Dendritic cell treated with granulocyte-macrophage colony-stimulating factor and Interleukin-4, amounts not matched to agents 40 ng/mL and 50 ng/mL, for 4 days (primary cell): ENCODE results near the gene NHLRC4.
"Not testable (repeated sequence)": the region's sequence is repeated elsewhere in the genome, so short reads cannot be mapped to it uniquely, and the experiment has no call there.

Source experiments
- H3K27ac Mint-ChIP-seq: one replicate; pipeline ENCODE4 v1.8.0; 2022; ENCODE audit warnings: mild to moderate bottlenecking, mixed read lengths
- H3K27me3 Mint-ChIP-seq: one replicate; pipeline ENCODE4 v1.8.0; 2022; ENCODE audit warnings: mild to moderate bottlenecking, mixed read lengths
- H3K36me3 Mint-ChIP-seq: one replicate; pipeline ENCODE4 v1.8.0; 2022; ENCODE audit warnings: low read depth, mixed read lengths
- H3K4me1 Mint-ChIP-seq: one replicate; pipeline ENCODE4 v1.8.0; 2022; ENCODE audit warnings: low read depth, mixed read lengths
- H3K4me3 Mint-ChIP-seq: one replicate; pipeline ENCODE4 v1.8.0; 2022; ENCODE audit warnings: mild to moderate bottlenecking, moderate library complexity, mixed read lengths
- H3K9me3 Mint-ChIP-seq: one replicate; pipeline ENCODE4 v1.8.0; 2022; ENCODE audit warnings: mixed read lengths
- intact Hi-C: fragments of 100-400 bp; cut with micrococcal nuclease; formaldehyde crosslinking; loops from one replicate; pipeline ENCODE4 v1.15.0; 2022

The NHLRC4 gene

GRCh38 chr16:595942-596735 lies 29.3 kb downstream of the NHLRC4 start:
- Mint-ChIP-seq H3K27me3 (no peaks in the 10 kb centered on the region), H3K4me1 (peaks cover 58% of the 10 kb centered on the region), H3K36me3 (peaks cover 58% of the 10 kb centered on the region), H3K27ac (peak overlapping the region; percentile 72), H3K9me3 (no peaks in the 10 kb centered on the region), H3K4me3 (no peak overlapping the region)
- intact Hi-C loops, result no loop called here

GRCh38 chr16:596736-597060 lies 29.9 kb downstream of the NHLRC4 start:
- Mint-ChIP-seq H3K27me3 (no peaks in the 10 kb centered on the region), H3K36me3 (peaks cover 58% of the 10 kb centered on the region), H3K4me1 (peaks cover 53% of the 10 kb centered on the region), H3K9me3 (no peaks in the 10 kb centered on the region), H3K4me3 (no peak overlapping the region), H3K27ac (peak overlapping the region; percentile 72)
- intact Hi-C loops, result no loop called here

GRCh38 chr16:597655-598054 lies 30.9 kb downstream of the NHLRC4 start:
- H3K27me3 Mint-ChIP-seq, H3K9me3 Mint-ChIP-seq, intact Hi-C loops, H3K27ac Mint-ChIP-seq, H3K4me3 Mint-ChIP-seq: not testable (repeated sequence)
- H3K4me1 Mint-ChIP-seq, result peaks cover 43% of the 10 kb centered on the region
- peaks cover 58% of the 10 kb centered on the region for H3K36me3 Mint-ChIP-seq

DNA sequence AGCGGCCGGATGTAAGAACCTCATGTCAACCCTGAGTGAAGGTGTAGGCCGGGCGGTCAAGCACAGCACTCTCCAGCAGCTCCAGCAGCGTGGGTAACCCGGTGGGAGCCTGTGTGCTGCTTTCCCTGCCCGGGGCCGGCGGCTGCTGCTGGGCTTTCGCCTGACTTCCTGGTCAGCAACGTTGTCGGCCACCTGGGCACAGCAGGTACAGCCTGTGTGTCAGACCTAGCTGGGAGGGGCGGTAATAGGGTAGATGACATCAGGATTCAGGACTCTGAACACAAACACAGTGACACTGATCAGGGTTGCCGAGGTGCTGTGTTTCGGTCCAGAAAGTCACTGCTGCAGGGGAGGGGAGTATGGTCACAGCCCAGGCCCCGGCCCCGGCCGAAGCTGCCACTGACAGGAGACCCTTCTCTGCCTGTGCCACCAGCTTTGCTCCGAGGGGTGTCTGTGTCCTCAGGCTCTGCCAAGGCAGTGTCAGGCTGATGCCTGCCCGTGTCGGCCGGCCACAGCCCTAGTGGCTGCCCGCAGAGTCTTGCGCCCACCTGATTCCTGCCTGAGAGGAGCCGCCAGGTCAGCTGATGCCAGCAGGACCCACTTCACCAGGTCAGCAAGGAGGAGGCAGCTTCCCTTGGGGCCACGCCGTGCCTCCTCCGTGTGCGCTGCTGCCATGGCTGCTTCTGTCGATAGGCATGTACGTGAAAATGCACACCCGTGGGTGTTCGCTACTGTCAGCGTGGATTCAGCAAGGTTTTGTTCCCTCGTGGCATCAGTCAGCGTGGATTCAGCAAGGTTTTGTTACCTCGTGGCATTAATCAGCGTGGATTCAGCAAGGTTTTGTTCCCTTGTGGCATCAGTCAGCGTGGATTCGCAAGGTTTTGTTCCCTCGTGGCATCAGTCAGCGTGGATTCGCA lies 32.3 kb downstream of the NHLRC4 start:
- no peaks in the 10 kb centered on the region for H3K27me3 Mint-ChIP-seq
- intact Hi-C loops, result no loop called here
- H3K9me3 Mint-ChIP-seq, result no peaks in the 10 kb centered on the region
- H3K4me3 Mint-ChIP-seq, result no peak overlapping the region
- peaks cover 37% of the 10 kb centered on the region for H3K4me1 Mint-ChIP-seq
- peaks cover 47% of the 10 kb centered on the region for H3K36me3 Mint-ChIP-seq
- no peak overlapping the region for H3K27ac Mint-ChIP-seq

GRCh38 chr16:600781-601180 lies 34.0 kb downstream of the NHLRC4 start:
- H3K9me3 Mint-ChIP-seq, result peaks cover 8% of the 10 kb centered on the region
- peaks cover 21% of the 10 kb centered on the region for H3K4me1 Mint-ChIP-seq
- intact Hi-C loops, result no loop called here
- H3K27ac Mint-ChIP-seq, result no peak overlapping the region
- no peaks in the 10 kb centered on the region for H3K27me3 Mint-ChIP-seq
- H3K4me3 Mint-ChIP-seq, result no peak overlapping the region
- peaks cover 43% of the 10 kb centered on the region for H3K36me3 Mint-ChIP-seq

- Mint-ChIP-seq H3K27me3 (no peaks in the 10 kb centered on the region), H3K4me1 (peaks cover 8% of the 10 kb centered on the region), H3K36me3 (peaks cover 27% of the 10 kb centered on the region), H3K27ac (no peak overlapping the region), H3K9me3 (peaks cover 8% of the 10 kb centered on the region), H3K4me3 (no peak overlapping the region)
- intact Hi-C loops, result no loop called here
Measured at GRCh38 chr16:603933-604332, 37.1 kb downstream of the NHLRC4 start.

DNA sequence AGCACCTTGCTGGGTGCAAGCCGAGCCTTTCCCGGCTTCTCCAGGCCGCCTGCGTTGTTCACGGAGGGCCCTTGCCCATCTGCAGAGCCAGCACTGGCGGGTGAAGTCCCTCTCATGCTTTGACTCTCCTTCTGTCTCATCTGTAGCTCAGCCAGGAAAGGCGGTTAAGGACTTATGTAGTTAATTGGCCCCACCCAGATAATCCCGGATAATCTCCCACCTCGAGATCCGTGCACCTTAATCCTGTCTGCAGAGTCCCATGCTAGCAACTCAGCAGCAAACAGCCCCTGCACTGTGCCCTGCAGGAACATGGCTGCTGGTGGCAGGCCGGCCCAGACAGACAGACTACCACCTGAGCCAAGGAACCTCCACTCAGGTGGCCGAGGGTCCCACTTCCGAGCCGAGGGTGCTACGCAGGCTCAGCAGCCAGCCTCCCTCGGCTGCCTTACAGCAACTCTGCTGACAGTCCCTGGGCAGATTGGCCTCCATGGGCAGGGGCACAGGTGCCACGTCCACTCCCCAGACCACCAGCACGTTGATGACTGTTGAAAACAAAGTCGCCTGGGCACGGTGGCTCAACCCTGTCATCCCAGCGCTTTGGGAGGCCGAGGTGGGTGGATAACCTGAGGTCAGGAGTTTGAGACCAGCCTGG lies 40.0 kb downstream of the NHLRC4 start:
- Mint-ChIP-seq H3K4me3 (no peak overlapping the region), H3K27me3 (no peaks in the 10 kb centered on the region), H3K9me3 (peaks cover 8% of the 10 kb centered on the region), H3K4me1 (peaks cover 12% of the 10 kb centered on the region), H3K27ac (no peak overlapping the region), H3K36me3 (peaks cover 15% of the 10 kb centered on the region)
- intact Hi-C loops, result no loop called here

DNA sequence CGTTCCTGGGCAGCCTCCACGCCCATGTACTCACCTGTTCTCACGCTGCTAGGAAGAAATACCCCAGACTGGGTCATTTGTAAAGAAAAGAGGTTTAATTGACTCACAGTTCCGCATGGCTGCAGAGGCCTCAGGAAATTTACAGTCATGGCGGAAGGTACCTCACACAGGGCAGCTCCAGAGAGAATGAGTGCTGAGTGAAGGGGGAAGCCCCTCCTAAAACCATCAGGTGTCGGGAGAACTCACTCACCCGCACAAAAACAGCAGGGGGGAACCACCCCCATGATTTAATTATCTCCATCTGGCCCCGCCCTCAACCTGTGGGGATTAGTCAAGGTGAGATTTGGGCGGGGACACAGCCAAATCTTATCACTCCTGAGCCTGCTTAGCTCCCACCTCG lies 41.2 kb downstream of the NHLRC4 start:
- H3K4me3 Mint-ChIP-seq, result no peak overlapping the region
- no peak overlapping the region for H3K27ac Mint-ChIP-seq
- H3K27me3 Mint-ChIP-seq, result no peaks in the 10 kb centered on the region
- H3K4me1 Mint-ChIP-seq, result peaks cover 12% of the 10 kb centered on the region
- H3K9me3 Mint-ChIP-seq, result peaks cover 8% of the 10 kb centered on the region
- intact Hi-C loops, result no loop called here
- H3K36me3 Mint-ChIP-seq, result peaks cover 15% of the 10 kb centered on the region

DNA sequence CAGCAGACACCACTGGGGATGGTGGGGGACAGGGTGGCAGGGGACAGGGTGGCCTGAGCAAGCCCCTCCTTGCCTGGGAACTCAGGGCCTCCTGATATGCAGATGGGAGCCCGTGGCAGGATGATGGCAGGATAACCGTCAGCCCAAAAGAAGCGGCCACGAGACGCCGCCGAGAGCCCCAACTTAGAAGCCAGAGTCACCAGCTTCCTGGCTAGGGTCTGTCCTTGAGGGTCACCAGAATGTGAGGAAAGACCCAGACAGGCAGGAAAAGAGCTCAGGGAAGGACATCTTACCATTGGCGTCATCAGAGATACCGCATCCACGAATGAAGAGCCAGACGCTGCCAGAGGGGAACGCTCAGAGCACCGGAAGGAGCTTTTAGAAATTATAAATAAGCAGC lies 42.5 kb downstream of the NHLRC4 start:
- H3K27me3 Mint-ChIP-seq, result no peaks in the 10 kb centered on the region
- H3K4me1 Mint-ChIP-seq, result peaks cover 5% of the 10 kb centered on the region
- H3K9me3 Mint-ChIP-seq, result peaks cover 8% of the 10 kb centered on the region
- intact Hi-C loops, result no loop called here
- no peak overlapping the region for H3K4me3 Mint-ChIP-seq
- peaks cover 26% of the 10 kb centered on the region for H3K36me3 Mint-ChIP-seq
- no peak overlapping the region for H3K27ac Mint-ChIP-seq

DNA sequence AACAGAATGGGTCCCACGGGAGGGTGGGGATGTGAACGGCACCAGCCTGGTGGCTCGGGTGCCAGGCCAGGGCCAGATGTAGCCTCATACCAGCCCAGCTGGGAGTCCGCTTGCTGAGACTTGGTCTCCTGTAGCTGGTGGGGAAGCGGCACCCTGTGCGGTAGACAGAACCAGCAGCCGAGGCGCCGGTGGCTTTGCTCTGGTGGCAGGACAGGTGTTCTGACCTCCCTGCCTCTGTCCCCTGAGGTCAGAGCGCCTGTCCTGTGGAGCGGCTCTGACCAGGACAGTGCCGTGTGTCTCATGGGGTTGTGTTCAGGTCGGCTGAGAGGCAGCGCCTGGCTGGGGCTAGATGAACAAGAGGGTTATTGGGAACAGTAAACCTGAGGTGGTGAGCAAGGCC lies 43.2 kb downstream of the NHLRC4 start:
- peaks cover 6% of the 10 kb centered on the region for H3K9me3 Mint-ChIP-seq
- no peak overlapping the region for H3K4me3 Mint-ChIP-seq
- no peaks in the 10 kb centered on the region for H3K27me3 Mint-ChIP-seq
- H3K27ac Mint-ChIP-seq, result no peak overlapping the region
- H3K36me3 Mint-ChIP-seq, result peaks cover 31% of the 10 kb centered on the region
- H3K4me1 Mint-ChIP-seq, result peaks cover 5% of the 10 kb centered on the region
- intact Hi-C loops, result no loop called here

GRCh38 chr16:610513-611381 lies 43.9 kb downstream of the NHLRC4 start:
- Mint-ChIP-seq H3K4me1 (peaks cover 5% of the 10 kb centered on the region), H3K4me3 (no peak overlapping the region), H3K27me3 (no peaks in the 10 kb centered on the region), H3K9me3 (no peaks in the 10 kb centered on the region), H3K27ac (no peak overlapping the region), H3K36me3 (peaks cover 25% of the 10 kb centered on the region)
- intact Hi-C loops, result no loop called here

DNA sequence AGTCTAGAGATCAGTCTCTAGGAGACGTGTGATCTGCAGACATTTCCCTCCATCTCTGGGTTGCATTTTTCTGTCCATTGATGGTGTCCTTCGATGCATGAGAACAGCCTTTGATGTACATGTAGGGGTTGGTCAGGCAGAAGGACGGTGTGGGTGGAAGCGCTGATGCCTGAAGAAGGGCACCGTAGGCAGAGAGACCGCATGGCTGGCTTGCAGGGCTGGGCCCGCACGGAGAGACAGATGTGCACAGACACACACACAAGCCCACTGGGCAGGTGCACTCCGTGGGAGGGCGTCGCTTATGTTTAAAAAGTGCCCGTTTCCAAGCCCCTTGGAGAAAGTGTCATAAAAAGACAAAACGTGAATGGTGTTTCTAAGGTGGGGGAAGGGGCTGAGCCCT lies 48.3 kb downstream of the NHLRC4 start:
- H3K27me3 Mint-ChIP-seq, result no peaks in the 10 kb centered on the region
- no peaks in the 10 kb centered on the region for H3K9me3 Mint-ChIP-seq
- peaks cover 5% of the 10 kb centered on the region for H3K4me1 Mint-ChIP-seq
- H3K36me3 Mint-ChIP-seq, result peaks cover 44% of the 10 kb centered on the region
- H3K27ac Mint-ChIP-seq, result no peak overlapping the region
- intact Hi-C loops, result no loop called here
- H3K4me3 Mint-ChIP-seq, result no peak overlapping the region

DNA sequence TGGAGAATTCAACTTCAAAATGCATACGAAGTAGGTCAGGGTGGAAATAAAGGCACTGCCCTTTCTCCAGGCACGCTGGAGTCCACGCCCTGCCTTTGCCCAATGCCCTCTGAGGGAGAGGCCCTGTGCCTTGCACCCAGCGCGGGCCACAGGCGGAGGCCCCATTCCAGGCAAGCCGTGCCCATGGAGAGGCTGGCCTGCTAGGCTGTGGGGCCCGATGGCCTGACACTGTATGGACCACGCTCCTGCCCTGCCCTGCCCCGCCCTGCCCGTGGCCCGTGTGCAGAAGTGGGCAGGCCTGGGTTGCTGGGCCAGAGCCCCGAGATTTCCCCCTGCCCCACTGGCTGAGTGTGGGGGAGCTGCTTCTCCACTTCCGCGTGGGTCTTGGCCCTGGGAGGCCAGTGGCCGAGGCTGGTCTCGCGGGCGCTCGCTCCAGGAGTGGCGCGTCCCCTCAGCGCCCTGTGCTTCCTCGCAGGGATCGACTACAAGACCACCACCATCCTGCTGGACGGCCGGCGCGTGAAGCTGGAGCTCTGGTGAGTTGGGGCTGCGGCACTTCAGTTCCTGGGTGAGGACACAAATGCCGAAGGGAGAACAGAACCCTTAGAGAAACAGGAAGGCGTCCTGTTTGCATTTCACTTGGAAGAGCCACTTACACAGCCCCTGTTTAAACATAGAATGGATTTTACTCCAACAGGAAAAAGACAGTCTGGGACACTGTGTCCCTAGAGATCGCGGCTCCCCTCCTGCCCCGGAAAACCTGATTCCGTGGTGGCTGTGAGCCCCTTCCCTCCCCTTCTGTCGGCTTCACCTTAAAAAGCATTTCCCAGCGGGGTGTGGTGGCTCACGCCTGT lies 50.2 kb downstream of the NHLRC4 start:
- no peak overlapping the region for H3K4me3 Mint-ChIP-seq
- peaks cover 57% of the 10 kb centered on the region for H3K36me3 Mint-ChIP-seq
- no peaks in the 10 kb centered on the region for H3K9me3 Mint-ChIP-seq
- H3K27ac Mint-ChIP-seq, result no peak overlapping the region
- H3K4me1 Mint-ChIP-seq, result peaks cover 5% of the 10 kb centered on the region
- intact Hi-C loops, result no loop called here
- no peaks in the 10 kb centered on the region for H3K27me3 Mint-ChIP-seq
